ENCODE measurements around the gene ASCC3.
"Not testable (repeated sequence)": the region's sequence is repeated elsewhere in the genome, so short reads cannot be mapped to it uniquely, and the experiment has no call there.

Gene ASCC3

GRCh38 chr6:100905067-100905466, 23.9 kb upstream of the ASCC3 start:
- DNase-seq (ENCODE audit: low read depth, low spot score), result no peak
- H3K27ac ChIP-seq (ENCODE audit: low read length), result no peak overlapping the region
- H3K9me3 ChIP-seq (ENCODE audit: control insufficient read depth, insufficient read depth, low read length), result no peaks in the 10 kb centered on the region
- no peaks in the 10 kb centered on the region for H3K27me3 ChIP-seq (ENCODE audit: control insufficient read depth, insufficient read depth, low read length)
- H3K4me1 ChIP-seq (ENCODE audit: control insufficient read depth, insufficient read depth, low read length), result no peaks in the 10 kb centered on the region
- WGBS (ENCODE audit: insufficient coverage, insufficient read length), result no CpG with 5 or more reads among the region's 4 CpGs
- no peaks in the 10 kb centered on the region for H3K36me3 ChIP-seq (ENCODE audit: control insufficient read depth, insufficient read depth, low read length)
- no peak overlapping the region for H3K4me3 ChIP-seq (ENCODE audit: low read length)

DNA sequence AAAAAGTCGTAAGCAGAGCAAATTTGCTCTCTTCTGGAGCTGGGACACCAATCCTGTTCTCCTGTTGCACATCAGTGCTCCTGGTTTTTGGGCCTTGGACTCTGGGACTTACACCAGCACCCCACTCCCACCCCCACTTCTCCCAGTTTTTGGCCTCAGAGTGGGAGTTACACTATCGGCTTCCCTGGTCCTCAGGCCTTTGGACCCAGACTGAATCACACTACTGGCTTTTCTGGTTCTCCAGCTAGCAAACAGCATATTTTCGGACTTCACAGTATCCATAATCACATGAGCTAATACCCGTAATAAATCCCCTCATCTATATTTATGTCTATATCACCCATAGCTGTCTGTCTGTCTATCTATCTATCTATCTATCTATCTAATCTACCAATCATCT, 23.2 kb upstream of the ASCC3 start:
- no peaks in the 10 kb centered on the region for H3K36me3 ChIP-seq (ENCODE audit: control insufficient read depth, insufficient read depth, low read length)
- no peaks in the 10 kb centered on the region for H3K9me3 ChIP-seq (ENCODE audit: control insufficient read depth, insufficient read depth, low read length)
- H3K27ac ChIP-seq (ENCODE audit: low read length), result no peak overlapping the region
- H3K27me3 ChIP-seq (ENCODE audit: control insufficient read depth, insufficient read depth, low read length), result no peaks in the 10 kb centered on the region
- WGBS (ENCODE audit: insufficient coverage, insufficient read length), result no CpG with 5 or more reads among the region's 4 CpGs
- no peak for DNase-seq (ENCODE audit: low read depth, low spot score)
- H3K4me3 ChIP-seq (ENCODE audit: low read length), result no peak overlapping the region
- no peaks in the 10 kb centered on the region for H3K4me1 ChIP-seq (ENCODE audit: control insufficient read depth, insufficient read depth, low read length)

- no peak for DNase-seq (ENCODE audit: low read depth, low spot score)
- WGBS (ENCODE audit: insufficient coverage, insufficient read length), result no CpG with 5 or more reads among the region's 3 CpGs
- Histone ChIP-seq H3K9me3 (ENCODE audit: control insufficient read depth, insufficient read depth, low read length) (0 out of 2 replicates have a peak, but pooled peaks cover 1% of the 10 kb centered on the region), H3K4me1 (ENCODE audit: control insufficient read depth, insufficient read depth, low read length) (no peaks in the 10 kb centered on the region), H3K4me3 (ENCODE audit: low read length) (no peak overlapping the region), H3K27ac (ENCODE audit: low read length) (no peak overlapping the region), H3K36me3 (ENCODE audit: control insufficient read depth, insufficient read depth, low read length) (no peaks in the 10 kb centered on the region), H3K27me3 (ENCODE audit: control insufficient read depth, insufficient read depth, low read length) (no peaks in the 10 kb centered on the region)
Measured at GRCh38 chr6:100901582-100901981, 20.5 kb upstream of the ASCC3 start.

DNA sequence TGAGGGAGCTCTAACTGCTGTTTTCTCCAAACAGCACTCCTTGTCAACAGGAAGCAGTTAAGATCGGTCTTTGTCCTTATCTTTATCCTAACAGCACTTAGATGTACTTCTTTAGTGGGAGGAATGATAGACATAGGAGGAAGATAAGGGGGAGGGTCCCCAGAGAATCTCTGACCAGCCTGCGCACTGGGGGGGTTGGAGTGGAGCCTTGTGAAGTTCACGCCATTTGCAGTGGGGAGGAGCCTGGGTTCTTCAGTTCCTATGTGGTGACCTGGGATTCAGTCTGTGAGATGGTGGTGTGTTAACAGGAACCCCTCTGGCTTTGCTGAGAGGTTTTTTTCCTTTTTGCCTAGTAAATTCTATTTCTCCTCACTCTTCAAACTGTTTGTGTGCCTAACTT, 18.1 kb upstream of the ASCC3 start:
- peaks cover 1% of the 10 kb centered on the region; the same call in 1 of the 2 replicates for H3K9me3 ChIP-seq (ENCODE audit: control insufficient read depth, insufficient read depth, low read length)
- H3K27ac ChIP-seq (ENCODE audit: low read length), result no peak overlapping the region
- H3K36me3 ChIP-seq (ENCODE audit: control insufficient read depth, insufficient read depth, low read length), result no peaks in the 10 kb centered on the region
- no peaks in the 10 kb centered on the region for H3K4me1 ChIP-seq (ENCODE audit: control insufficient read depth, insufficient read depth, low read length)
- WGBS (ENCODE audit: insufficient coverage, insufficient read length), result no CpG with 5 or more reads among the region's 3 CpGs
- no peak for DNase-seq (ENCODE audit: low read depth, low spot score)
- H3K4me3 ChIP-seq (ENCODE audit: low read length), result no peak overlapping the region
- H3K27me3 ChIP-seq (ENCODE audit: control insufficient read depth, insufficient read depth, low read length), result no peaks in the 10 kb centered on the region

GRCh38 chr6:100897671-100898070, 16.5 kb upstream of the ASCC3 start:
- DNase-seq (ENCODE audit: low read depth, low spot score), result no peak
- peaks cover under 1% of the 10 kb centered on the region for H3K4me1 ChIP-seq (ENCODE audit: control insufficient read depth, insufficient read depth, low read length)
- H3K36me3 ChIP-seq (ENCODE audit: control insufficient read depth, insufficient read depth, low read length), result no peaks in the 10 kb centered on the region
- WGBS (ENCODE audit: insufficient coverage, insufficient read length), result no CpG with 5 or more reads among the region's 4 CpGs
- no peak overlapping the region for H3K4me3 ChIP-seq (ENCODE audit: low read length)
- no peak overlapping the region for H3K27ac ChIP-seq (ENCODE audit: low read length)
- peaks cover 1% of the 10 kb centered on the region; the same call in 1 of the 2 replicates for H3K9me3 ChIP-seq (ENCODE audit: control insufficient read depth, insufficient read depth, low read length)
- no peaks in the 10 kb centered on the region for H3K27me3 ChIP-seq (ENCODE audit: control insufficient read depth, insufficient read depth, low read length)

DNA sequence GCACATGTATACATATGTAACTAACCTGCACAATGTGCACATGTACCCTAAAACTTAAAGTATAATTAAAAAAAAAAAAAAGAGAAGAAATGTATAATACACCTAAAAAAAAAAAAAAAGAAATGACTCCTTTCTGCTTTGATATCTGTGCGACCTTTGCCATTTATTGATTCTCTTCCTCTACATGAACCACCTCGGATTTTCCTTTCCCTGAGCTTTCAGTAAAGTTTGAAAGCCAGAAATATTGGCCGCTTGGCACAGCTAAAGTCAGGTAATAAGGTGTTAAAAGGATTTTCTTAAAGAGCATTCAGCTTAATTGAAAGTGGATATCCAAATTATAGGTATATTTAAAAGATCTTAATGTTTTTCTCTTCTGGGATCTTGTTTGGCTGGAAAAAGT, 12.6 kb upstream of the ASCC3 start:
- Histone ChIP-seq H3K4me1 (ENCODE audit: control insufficient read depth, insufficient read depth, low read length) (peaks cover 4% of the 10 kb centered on the region), H3K4me3 (ENCODE audit: low read length) (no peak overlapping the region), H3K9me3 (ENCODE audit: control insufficient read depth, insufficient read depth, low read length) (peaks cover 1% of the 10 kb centered on the region; the same call in 1 of the 2 replicates), H3K27ac (ENCODE audit: low read length) (no peak overlapping the region), H3K27me3 (ENCODE audit: control insufficient read depth, insufficient read depth, low read length) (no peaks in the 10 kb centered on the region), H3K36me3 (ENCODE audit: control insufficient read depth, insufficient read depth, low read length) (no peaks in the 10 kb centered on the region)
- no peak for DNase-seq (ENCODE audit: low read depth, low spot score)
- no CpG with 5 or more reads among the region's 3 CpGs for WGBS (ENCODE audit: insufficient coverage, insufficient read length)

DNA sequence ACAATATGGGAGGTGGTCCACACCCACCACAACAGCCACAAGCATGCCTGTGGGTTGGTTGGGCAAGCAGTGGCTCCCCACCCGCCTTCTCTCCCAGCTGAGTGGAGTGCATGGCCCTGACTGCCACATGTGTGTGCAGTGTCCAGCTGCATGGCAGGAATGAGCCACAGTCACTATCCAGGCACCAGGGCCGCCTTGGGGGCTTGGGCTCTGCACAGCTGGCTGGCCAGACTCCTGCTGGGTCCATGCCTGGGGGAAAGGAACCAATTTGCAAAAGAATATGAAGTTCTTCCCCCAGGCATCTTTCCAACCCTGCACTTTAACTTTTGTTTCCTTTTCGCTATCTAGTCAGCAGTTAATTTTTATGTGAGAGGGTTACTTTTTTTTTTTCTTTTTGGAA, 11.6 kb upstream of the ASCC3 start:
- Histone ChIP-seq H3K27me3 (ENCODE audit: control insufficient read depth, insufficient read depth, low read length) (no peaks in the 10 kb centered on the region), H3K36me3 (ENCODE audit: control insufficient read depth, insufficient read depth, low read length) (no peaks in the 10 kb centered on the region), H3K4me1 (ENCODE audit: control insufficient read depth, insufficient read depth, low read length) (peaks cover 4% of the 10 kb centered on the region), H3K27ac (ENCODE audit: low read length) (peak overlapping the region; percentile 42), H3K4me3 (ENCODE audit: low read length) (no peak overlapping the region), H3K9me3 (ENCODE audit: control insufficient read depth, insufficient read depth, low read length) (no peaks in the 10 kb centered on the region; the same call in 1 of the 2 replicates)
- no CpG with 5 or more reads among the region's 3 CpGs for WGBS (ENCODE audit: insufficient coverage, insufficient read length)
- no peak for DNase-seq (ENCODE audit: low read depth, low spot score)

GRCh38 chr6:100892116-100892515, 11.0 kb upstream of the ASCC3 start:
- peak overlapping the region; percentile 42 for H3K27ac ChIP-seq (ENCODE audit: low read length)
- no peaks in the 10 kb centered on the region; the same call in 1 of the 2 replicates for H3K9me3 ChIP-seq (ENCODE audit: control insufficient read depth, insufficient read depth, low read length)
- no peak overlapping the region for H3K4me3 ChIP-seq (ENCODE audit: low read length)
- H3K36me3 ChIP-seq (ENCODE audit: control insufficient read depth, insufficient read depth, low read length), result no peaks in the 10 kb centered on the region
- H3K27me3 ChIP-seq (ENCODE audit: control insufficient read depth, insufficient read depth, low read length), result no peaks in the 10 kb centered on the region
- peaks cover 5% of the 10 kb centered on the region for H3K4me1 ChIP-seq (ENCODE audit: control insufficient read depth, insufficient read depth, low read length)
- no CpG with 5 or more reads among the region's 3 CpGs for WGBS (ENCODE audit: insufficient coverage, insufficient read length)
- DNase-seq (ENCODE audit: low read depth, low spot score), result no peak

DNA sequence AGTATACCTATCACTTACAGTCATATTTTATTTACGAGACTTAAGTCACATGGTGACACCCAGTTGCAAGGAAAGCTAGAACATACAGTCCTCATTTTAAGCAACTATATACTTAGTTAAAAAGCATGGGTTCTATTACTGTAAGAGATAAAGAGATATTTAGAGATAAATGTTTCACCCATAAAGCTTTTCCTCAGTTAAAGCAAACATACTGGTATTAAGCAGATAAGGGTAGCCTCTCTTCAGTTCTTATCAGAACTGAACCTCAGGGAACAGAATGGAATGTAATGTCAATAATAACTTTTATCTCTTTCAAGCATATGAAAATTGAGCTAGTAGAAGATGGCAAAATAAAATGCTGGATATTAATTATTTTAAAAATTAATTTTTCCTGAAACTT, 9.9 kb upstream of the ASCC3 start:
- Histone ChIP-seq H3K4me1 (ENCODE audit: control insufficient read depth, insufficient read depth, low read length) (peaks cover 5% of the 10 kb centered on the region), H3K27ac (ENCODE audit: low read length) (no peak overlapping the region), H3K9me3 (ENCODE audit: control insufficient read depth, insufficient read depth, low read length) (no peaks in the 10 kb centered on the region; the same call in 1 of the 2 replicates), H3K4me3 (ENCODE audit: low read length) (no peak overlapping the region), H3K36me3 (ENCODE audit: control insufficient read depth, insufficient read depth, low read length) (no peaks in the 10 kb centered on the region), H3K27me3 (ENCODE audit: control insufficient read depth, insufficient read depth, low read length) (no peaks in the 10 kb centered on the region)
- no CpG with 5 or more reads among the region's 1 CpG for WGBS (ENCODE audit: insufficient coverage, insufficient read length)
- DNase-seq (ENCODE audit: low read depth, low spot score), result no peak

GRCh38 chr6:100890646-100891045, 9.5 kb upstream of the ASCC3 start:
- not testable (repeated sequence) for H3K36me3 ChIP-seq (ENCODE audit: control insufficient read depth, insufficient read depth, low read length); H3K4me1 ChIP-seq (ENCODE audit: control insufficient read depth, insufficient read depth, low read length); H3K9me3 ChIP-seq (ENCODE audit: control insufficient read depth, insufficient read depth, low read length); H3K27ac ChIP-seq (ENCODE audit: low read length); DNase-seq (ENCODE audit: low read depth, low spot score); H3K4me3 ChIP-seq (ENCODE audit: low read length); H3K27me3 ChIP-seq (ENCODE audit: control insufficient read depth, insufficient read depth, low read length)
- no CpG with 5 or more reads among the region's 1 CpG for WGBS (ENCODE audit: insufficient coverage, insufficient read length)

- H3K27ac ChIP-seq (ENCODE audit: low read length), result no peak overlapping the region
- H3K4me3 ChIP-seq (ENCODE audit: low read length), result no peak overlapping the region
- no peaks in the 10 kb centered on the region; the same call in 1 of the 2 replicates for H3K9me3 ChIP-seq (ENCODE audit: control insufficient read depth, insufficient read depth, low read length)
- no peak for DNase-seq (ENCODE audit: low read depth, low spot score)
- peaks cover 5% of the 10 kb centered on the region for H3K4me1 ChIP-seq (ENCODE audit: control insufficient read depth, insufficient read depth, low read length)
- no peaks in the 10 kb centered on the region for H3K27me3 ChIP-seq (ENCODE audit: control insufficient read depth, insufficient read depth, low read length)
- no peaks in the 10 kb centered on the region for H3K36me3 ChIP-seq (ENCODE audit: control insufficient read depth, insufficient read depth, low read length)
- WGBS (ENCODE audit: insufficient coverage, insufficient read length), result no CpG with 5 or more reads among the region's 13 CpGs
Measured at GRCh38 chr6:100889351-100889750, 8.2 kb upstream of the ASCC3 start.

Measured in iPS DF 6.9 (cell line).